IMR-90 (cell line): ENCODE results near the gene MFNG. TPM values are rescaled to one million over a fixed set of nuclear protein-coding genes. Genes with fewer than 3 reads are reported as not detected.

Source experiments
- ATAC-seq: fragments of 200-7000 bp; cut with Tn5 transposase; 2 replicates; pipeline ENCODE4 v1.9.1; 2020; ENCODE audit warnings: low read depth, mild to moderate bottlenecking, moderate library complexity
- BruUV-seq: library from RNA; stranded (reverse); fragments of 400-500 nt; replicated peaks from 2 replicates; lab custom pipeline; 2021; lab: Mats Ljungman, UMichigan
- CTCF ChIA-PET: fragments of 300-600 bp; formaldehyde crosslinking; extraction: SDS; loops from one replicate; lab custom pipeline; 2021; ENCODE audit warnings: antibody characterized with exemption; lab: Yijun Ruan, JAX
- POLR2A ChIA-PET: fragments of 300-600 bp; sonication (Branson Sonifier 250); formaldehyde crosslinking; loops from one replicate; lab custom pipeline; 2022; ENCODE audit warnings: antibody characterized with exemption; ENCODE audit not compliant: unreplicated experiment; lab: Charles Lee
- DNase-seq: peaks from one replicate; pipeline ENCODE4 v3.0.0; 2013
- H2AFZ ChIP-seq: replicated peaks from 2 replicates; pipeline ENCODE3; 2013; ENCODE audit warnings: low read length, mild to moderate bottlenecking; ENCODE audit not compliant: poor library complexity
- H2AK5ac ChIP-seq: 2 replicates; pipeline ENCODE4 v1.6.1; 2013; ENCODE audit warnings: low read depth, low read length, inconsistent platforms
- H2AK9ac ChIP-seq: replicated peaks from 2 replicates; pipeline ENCODE3; 2013; ENCODE audit warnings: mild to moderate bottlenecking, low read depth, low read length, moderate library complexity; ENCODE audit not compliant: poor library complexity
- H2BK120ac ChIP-seq: 2 replicates; pipeline ENCODE4 v1.6.1; 2013; ENCODE audit warnings: low read depth, low read length, inconsistent platforms
- H2BK15ac ChIP-seq: 3 replicates; pipeline ENCODE4 v1.6.1; 2013; ENCODE audit warnings: low read depth, low read length, inconsistent platforms
- H2BK20ac ChIP-seq: 2 replicates; pipeline ENCODE4 v1.6.1; 2013; ENCODE audit warnings: low read depth, mild to moderate bottlenecking, inconsistent platforms, low read length, moderate library complexity
- H2BK5ac ChIP-seq: 2 replicates; pipeline ENCODE4 v1.6.1; 2013; ENCODE audit warnings: mild to moderate bottlenecking, low read depth, low read length, inconsistent platforms; ENCODE audit not compliant: poor library complexity, severe bottlenecking
- H3K14ac ChIP-seq: replicated peaks from 2 replicates; pipeline ENCODE4 v1.6.1; 2013; ENCODE audit warnings: low read depth, low read length, inconsistent platforms
- H3K18ac ChIP-seq: 2 replicates; pipeline ENCODE4 v1.6.1; 2013; ENCODE audit warnings: low read depth, low read length, control low read depth
- H3K23ac ChIP-seq: 2 replicates; pipeline ENCODE4 v1.6.1; 2013; ENCODE audit warnings: low read depth, low read length, inconsistent platforms
- H3K27ac ChIP-seq: 2 replicates; pipeline ENCODE4 v1.5.1; 2013; ENCODE audit warnings: mild to moderate bottlenecking, control low read depth, low read length; ENCODE audit not compliant: insufficient read depth
- H3K27me3 ChIP-seq: 2 replicates; pipeline ENCODE4 v1.6.1; 2013; ENCODE audit warnings: low read length; ENCODE audit not compliant: control insufficient read depth, insufficient read depth
- H3K36me3 ChIP-seq: 2 replicates; pipeline ENCODE4 v1.6.1; 2013; ENCODE audit warnings: low read length, mixed read lengths; ENCODE audit not compliant: control insufficient read depth, insufficient read depth
- H3K4ac ChIP-seq: 2 replicates; pipeline ENCODE4 v1.6.1; 2013; ENCODE audit warnings: low read depth, low read length, inconsistent platforms
- H3K4me1 ChIP-seq: 2 replicates; pipeline ENCODE4 v1.6.1; 2013; ENCODE audit warnings: low read length, mixed read lengths; ENCODE audit not compliant: control insufficient read depth, insufficient read depth
- H3K4me2 ChIP-seq: 2 replicates; pipeline ENCODE4 v1.6.1; 2013; ENCODE audit warnings: low read depth, mild to moderate bottlenecking, control low read depth, low read length, moderate library complexity
- H3K4me3 ChIP-seq: 2 replicates; pipeline ENCODE4 v1.5.1; 2013; ENCODE audit warnings: low read depth, mild to moderate bottlenecking, control low read depth, low read length, moderate library complexity; ENCODE audit not compliant: insufficient read depth
- H3K56ac ChIP-seq: 2 replicates; pipeline ENCODE4 v1.6.1; 2013; ENCODE audit warnings: low read length, inconsistent platforms; ENCODE audit not compliant: insufficient read depth; ENCODE audit errors: extremely low read depth
- H3K79me1 ChIP-seq, 2 experiments: 2 replicates each; pipeline ENCODE4 v1.6.1; 2013; ENCODE audit warnings: low read length in 2 of 2, inconsistent platforms in 1 of 2, low read depth in 1 of 2
- H3K9ac ChIP-seq: 2 replicates; pipeline ENCODE4 v1.6.1; 2013; ENCODE audit warnings: low read depth, low read length, control low read depth
- H3K9me1 ChIP-seq: 2 replicates; pipeline ENCODE4 v1.6.1; 2013; ENCODE audit warnings: low read length, inconsistent platforms; ENCODE audit not compliant: insufficient read depth
- H3K9me3 ChIP-seq: 2 replicates; pipeline ENCODE4 v1.6.1; 2013; ENCODE audit warnings: low read length; ENCODE audit not compliant: control insufficient read depth, insufficient read depth
- H4K20me1 ChIP-seq: 2 replicates; pipeline ENCODE4 v1.6.1; 2013; ENCODE audit warnings: low read length, inconsistent platforms; ENCODE audit not compliant: insufficient read depth
- H4K5ac ChIP-seq: 2 replicates; pipeline ENCODE4 v1.6.1; 2013; ENCODE audit warnings: mild to moderate bottlenecking, low read depth, low read length, control low read depth
- H4K8ac ChIP-seq, 2 experiments: 2 replicates each; pipeline ENCODE4 v1.6.1; 2013; ENCODE audit warnings: low read depth in 2 of 2, low read length in 2 of 2, control low read depth in 1 of 2, inconsistent platforms in 1 of 2
- H4K91ac ChIP-seq: 2 replicates; pipeline ENCODE4 v1.6.1; 2013; ENCODE audit warnings: low read depth, low read length, inconsistent platforms; ENCODE audit not compliant: insufficient read depth
- BHLHE40 ChIP-seq: fragments of 150-350 bp; IDR thresholded peaks from 2 replicates; pipeline ENCODE4 v1.6.1; 2016; ENCODE audit warnings: mild to moderate bottlenecking, low read depth, low read length
- MAFK ChIP-seq: IDR thresholded peaks from 2 replicates; pipeline ENCODE4 v1.6.1; 2012; ENCODE audit warnings: low read depth, low read length, improper control_type of control experiment
- MAZ ChIP-seq: IDR thresholded peaks from 2 replicates; pipeline ENCODE4 v1.6.1; 2012; ENCODE audit warnings: low read depth, mild to moderate bottlenecking, low read length, improper control_type of control experiment, moderate library complexity, borderline replicate concordance
- NFE2L2 ChIP-seq: fragments of 150-350 bp; IDR thresholded peaks from 2 replicates; pipeline ENCODE4 v1.6.1; 2016; ENCODE audit warnings: low read depth, mild to moderate bottlenecking, low read length
- RFX5 ChIP-seq: IDR thresholded peaks from 2 replicates; pipeline ENCODE4 v1.8.0; 2012; ENCODE audit warnings: low read depth, mild to moderate bottlenecking, low read length, moderate library complexity
- WGBS, 2 experiments: methylation state at CpG; one replicate each; pipeline versions ENCODE4 v1.1.5 to v1.1.7; 2013; ENCODE audit warnings: missing lambda C conversion rate in 2 of 2; ENCODE audit not compliant: insufficient read length in 1 of 2; ENCODE audit errors: extremely low coverage in 2 of 2; 5-methylcytosine and 5-hydroxymethylcytosine counted together
- dilution Hi-C: fragments of 300-500 bp; cut with HindIII; formaldehyde crosslinking; loops from one replicate; pipeline ENCODE4 v1.14.3; 2018; ENCODE audit warnings: low sequenced_read_pairs; ENCODE audit not compliant: unreplicated experiment
- in situ Hi-C: fragments of 300-500 bp; cut with MboI; formaldehyde crosslinking; loops from 3 replicates; pipeline ENCODE4 v1.14.3; 2019; ENCODE audit warnings: low sequenced_read_pairs, inconsistent platforms, mixed read lengths
- intact Hi-C: fragments of 100-400 bp; cut with micrococcal nuclease; formaldehyde crosslinking; loops from 2 replicates; pipeline ENCODE4 v1.10.0; 2022
- polyA plus RNA-seq, 3 experiments: library from polyadenylated mRNA; depleted of rRNA; stranded (reverse); fragments of >200 nt; gene quantifications; 2 replicates each; pipeline ENCODE4 v1.2.3, GENCODE V29; 2012; ENCODE audit warnings: low replicate concordance in 1 of 3
- total RNA-seq: library from RNA; depleted of rRNA; stranded (reverse); fragments of >200 nt; gene quantifications from 2 replicates; pipeline ENCODE4 v1.2.3, GENCODE V29; 2012
- TF ChIP-seq, protein P1 (sequence below): conservative IDR thresholded peaks from 2 replicates; pipeline ENCODE4 v1.5.1; 2012; ENCODE audit warnings: mild to moderate bottlenecking, low read depth, low read length, improper control_type of control experiment

MFNG gene
- total and polyA plus RNA-seq, 2 of the 4 experiments (the other 2 are of a cell fraction) = 0.15 TPM; not detected in 1

DNA sequence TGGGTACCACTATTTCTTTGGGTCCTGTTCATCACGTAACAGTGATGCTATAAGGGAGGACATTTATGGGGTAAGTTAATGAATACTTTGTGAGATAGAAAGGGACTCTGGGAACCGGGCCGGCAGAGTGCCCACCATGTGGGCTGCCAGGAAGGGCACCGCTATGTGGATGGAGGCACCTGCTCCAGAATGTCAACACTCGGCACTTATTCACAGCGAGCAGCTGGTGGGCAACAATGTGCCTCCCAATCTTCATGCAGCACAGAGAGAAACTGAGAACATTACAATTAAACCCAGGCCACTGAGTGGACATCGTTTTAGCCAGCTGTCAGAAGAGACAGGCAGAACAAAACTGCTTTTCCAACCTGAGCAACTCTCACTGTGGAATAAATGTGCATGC lies 43.1 kb downstream of the MFNG start:
- peaks cover 9% of the 10 kb centered on the region for H3K9me3 ChIP-seq
- no peaks in the 10 kb centered on the region for H3K9me1 ChIP-seq
- no peak overlapping the region for H3K9ac ChIP-seq
- no peak overlapping the region for H2BK20ac ChIP-seq
- no peak overlapping the region for H4K5ac ChIP-seq
- H3K27ac ChIP-seq = no peak overlapping the region
- TF ChIP-seq, protein P1, sequence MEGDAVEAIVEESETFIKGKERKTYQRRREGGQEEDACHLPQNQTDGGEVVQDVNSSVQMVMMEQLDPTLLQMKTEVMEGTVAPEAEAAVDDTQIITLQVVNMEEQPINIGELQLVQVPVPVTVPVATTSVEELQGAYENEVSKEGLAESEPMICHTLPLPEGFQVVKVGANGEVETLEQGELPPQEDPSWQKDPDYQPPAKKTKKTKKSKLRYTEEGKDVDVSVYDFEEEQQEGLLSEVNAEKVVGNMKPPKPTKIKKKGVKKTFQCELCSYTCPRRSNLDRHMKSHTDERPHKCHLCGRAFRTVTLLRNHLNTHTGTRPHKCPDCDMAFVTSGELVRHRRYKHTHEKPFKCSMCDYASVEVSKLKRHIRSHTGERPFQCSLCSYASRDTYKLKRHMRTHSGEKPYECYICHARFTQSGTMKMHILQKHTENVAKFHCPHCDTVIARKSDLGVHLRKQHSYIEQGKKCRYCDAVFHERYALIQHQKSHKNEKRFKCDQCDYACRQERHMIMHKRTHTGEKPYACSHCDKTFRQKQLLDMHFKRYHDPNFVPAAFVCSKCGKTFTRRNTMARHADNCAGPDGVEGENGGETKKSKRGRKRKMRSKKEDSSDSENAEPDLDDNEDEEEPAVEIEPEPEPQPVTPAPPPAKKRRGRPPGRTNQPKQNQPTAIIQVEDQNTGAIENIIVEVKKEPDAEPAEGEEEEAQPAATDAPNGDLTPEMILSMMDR = no peak
- no peak for TF ChIP-seq RFX5
- no peak for TF ChIP-seq MAFK
- no peak for TF ChIP-seq BHLHE40
- TF ChIP-seq NFE2L2 = no peak
- TF ChIP-seq MAZ = no peak
- DNase-seq (no peak), ATAC-seq (no peak)
- 0 out of 4 replicates have a peak overlapping the region, but pooled peaks of 1 of the 2 experiments have one; percentile 92 for H4K8ac ChIP-seq
- CTCF ChIA-PET = interaction anchor here (0.6 kb wide), 1 partner anchor 557 kb away, joined by 3 read pairs; no protein-coding TSS in a partner anchor
- peaks cover 2% of the 10 kb centered on the region; the same call in 1 of the 2 replicates for H3K27me3 ChIP-seq
- H3K4me1 ChIP-seq = no peaks in the 10 kb centered on the region
- H2AK9ac ChIP-seq = no peak overlapping the region
- dilution Hi-C loops (no loop called here), in situ Hi-C loops (no loop called here), intact Hi-C loops (no loop called here)
- H3K23ac ChIP-seq = no peak overlapping the region
- H2BK5ac ChIP-seq = no peak overlapping the region
- no peak overlapping the region for H3K56ac ChIP-seq
- H4K91ac ChIP-seq = no peak overlapping the region
- no peaks in the 10 kb centered on the region for H3K79me1 ChIP-seq
- no TSS peak for BruUV-seq
- H2BK15ac ChIP-seq = no peak overlapping the region
- H4K20me1 ChIP-seq = no peaks in the 10 kb centered on the region
- H3K4me3 ChIP-seq = no peak overlapping the region
- no peak overlapping the region for H3K4ac ChIP-seq
- peak overlapping the region; percentile 52 for H2AFZ ChIP-seq
- POLR2A ChIA-PET = no interaction called here
- H2AK5ac ChIP-seq = no peak overlapping the region
- no peak overlapping the region for H3K14ac ChIP-seq
- H3K36me3 ChIP-seq = no peaks in the 10 kb centered on the region
- H2BK120ac ChIP-seq = no peak overlapping the region
- H3K4me2 ChIP-seq = no peak overlapping the region
- 94% methylated on average over 5 of the region's 7 CpGs; no CpG with 5 or more reads in 1 of the 2 experiments for WGBS, 2 experiments
- no peak overlapping the region for H3K18ac ChIP-seq
